Activated CD4-positive, alpha-beta T cell treated with anti-CD3 and anti-CD28 coated beads, Interleukin-2, amount 50 U/mL, for 16 hours (primary cell): ENCODE measurements around the gene CREB3.

Source experiments
- DNase-seq: peaks from one replicate; pipeline ENCODE4 v3.0.0-alpha.2; 2020

Gene CREB3

GRCh38 chr9:35703906-35704672 lies 28.4 kb upstream of the CREB3 start:
- DNase-seq: no peak

DNA sequence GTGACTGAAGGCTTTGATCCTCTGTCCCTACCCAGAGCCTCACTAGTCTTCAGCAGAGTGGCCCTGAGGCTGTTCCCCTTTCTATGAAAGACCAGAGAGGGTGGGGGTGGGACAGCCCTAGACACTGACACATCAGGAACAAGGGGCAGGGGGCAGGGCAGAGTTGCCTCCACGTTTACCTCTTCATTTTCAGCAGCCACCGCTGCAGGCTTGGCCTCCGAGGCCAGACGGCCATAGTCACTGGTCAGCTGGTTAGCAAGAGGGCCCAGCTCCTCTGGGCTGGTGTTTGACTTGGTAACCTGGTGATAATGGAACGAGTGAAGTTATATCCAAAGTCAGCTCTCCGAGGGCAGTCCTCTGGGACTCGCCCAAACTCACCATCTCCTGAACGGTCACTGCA lies 27.1 kb upstream of the CREB3 start:
- no peak for DNase-seq

- no peak for DNase-seq
These were observed 26.5 kb upstream of the CREB3 start for GRCh38 chr9:35705836-35706430.

DNA sequence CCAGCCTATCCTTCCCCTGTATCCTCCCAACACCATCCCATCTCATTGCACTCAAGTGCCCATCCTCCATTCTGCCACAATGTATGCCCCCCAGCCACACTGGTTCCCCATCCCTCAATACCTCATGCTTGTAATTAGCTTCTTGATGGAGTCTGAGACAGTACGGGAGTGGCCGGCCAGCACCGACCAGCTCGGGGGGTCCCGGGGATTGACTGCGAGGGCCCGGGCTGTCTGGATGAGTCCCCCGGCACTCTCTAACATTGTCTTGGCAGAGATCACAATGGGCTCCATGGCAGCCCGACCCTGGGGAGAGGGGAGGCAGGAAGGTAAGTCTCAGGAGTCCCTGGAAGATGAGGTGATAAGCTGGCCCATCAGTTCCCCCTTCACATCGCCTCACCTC lies 25.5 kb upstream of the CREB3 start:
- no peak for DNase-seq

GRCh38 chr9:35708146-35708545 lies 24.3 kb upstream of the CREB3 start:
- no peak for DNase-seq

GRCh38 chr9:35710818-35711500 lies 21.5 kb upstream of the CREB3 start:
- DNase-seq: no peak

GRCh38 chr9:35711501-35712428 lies 20.7 kb upstream of the CREB3 start:
- no peak for DNase-seq

- no peak for DNase-seq
These were observed 19.6 kb upstream of the CREB3 start for GRCh38 chr9:35712762-35713400.

DNA sequence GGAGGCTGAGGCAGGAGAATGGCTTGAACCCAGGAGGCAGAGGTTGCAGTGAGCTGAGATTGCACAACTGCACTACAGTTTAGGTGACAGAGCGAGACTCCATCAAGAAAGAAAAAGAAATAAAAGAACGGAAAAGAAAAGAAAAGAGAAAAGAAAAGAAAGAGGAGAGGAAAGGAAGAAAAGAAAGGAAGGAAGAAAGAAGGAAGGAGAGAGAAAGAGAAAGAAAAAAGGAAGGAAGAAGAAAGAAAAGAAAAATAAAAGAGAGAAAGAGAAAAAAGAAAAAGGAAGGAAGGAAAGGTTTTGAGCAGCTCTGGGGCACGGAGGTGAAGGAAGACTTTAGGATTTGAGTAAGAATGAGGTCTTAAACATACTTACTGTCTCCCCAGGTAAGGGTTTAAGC lies 18.9 kb upstream of the CREB3 start:
- no peak for DNase-seq

- no peak for DNase-seq
These were observed 18.3 kb upstream of the CREB3 start for GRCh38 chr9:35714123-35714522.

DNA sequence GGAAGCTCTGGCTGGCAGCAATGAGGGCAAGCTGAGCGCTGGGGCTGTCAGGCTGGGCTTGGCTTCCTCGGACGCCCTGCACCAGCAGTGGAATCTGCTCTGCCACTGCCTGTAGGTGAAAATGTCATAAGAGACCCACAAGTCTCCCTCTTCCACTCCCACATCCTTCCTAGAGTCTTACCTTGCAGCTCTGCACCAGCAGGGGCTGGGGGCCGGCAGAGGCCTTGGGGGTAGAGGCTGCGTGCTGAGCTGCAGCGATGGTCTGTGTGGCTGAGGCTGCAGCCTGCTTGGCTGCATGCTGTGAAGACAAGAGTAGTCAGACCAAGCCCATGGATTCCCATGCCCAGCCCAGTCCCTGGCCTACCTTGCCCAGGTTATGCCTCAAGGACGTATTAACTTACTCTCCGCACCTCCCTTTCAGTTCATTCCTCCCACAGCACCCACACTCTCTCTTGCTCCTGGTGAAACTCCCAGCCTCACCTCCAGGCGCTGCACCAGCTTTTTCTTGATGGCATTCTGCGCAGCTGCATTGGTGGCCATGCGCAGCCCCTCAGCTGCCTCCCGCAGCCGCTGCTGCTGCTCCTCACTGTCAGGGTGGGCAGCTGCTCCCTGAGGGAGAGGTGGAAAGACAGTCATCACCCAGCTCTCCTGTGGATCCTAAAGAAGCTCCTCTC lies 17.8 kb upstream of the CREB3 start:
- DNase-seq: no peak

DNA sequence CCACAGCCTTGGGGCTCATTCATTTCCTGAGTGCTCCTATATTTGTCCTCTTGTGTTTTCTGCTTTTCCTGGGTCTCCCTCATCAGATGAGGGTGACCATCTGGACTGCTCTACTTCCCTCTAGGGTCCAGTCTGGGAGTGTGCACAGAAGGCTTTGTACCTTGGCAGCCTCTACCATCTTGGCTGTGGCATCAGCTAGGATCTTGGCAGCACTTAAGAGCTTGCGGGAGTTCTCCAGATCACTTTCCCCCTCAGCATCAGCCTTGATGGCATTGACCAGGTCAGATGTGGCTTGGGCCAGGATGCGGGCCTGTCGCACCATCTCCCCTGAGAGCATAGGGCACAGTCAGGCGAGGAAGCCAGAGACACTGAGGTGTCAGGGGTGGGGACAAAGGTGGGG lies 16.2 kb upstream of the CREB3 start:
- DNase-seq: no peak

DNA sequence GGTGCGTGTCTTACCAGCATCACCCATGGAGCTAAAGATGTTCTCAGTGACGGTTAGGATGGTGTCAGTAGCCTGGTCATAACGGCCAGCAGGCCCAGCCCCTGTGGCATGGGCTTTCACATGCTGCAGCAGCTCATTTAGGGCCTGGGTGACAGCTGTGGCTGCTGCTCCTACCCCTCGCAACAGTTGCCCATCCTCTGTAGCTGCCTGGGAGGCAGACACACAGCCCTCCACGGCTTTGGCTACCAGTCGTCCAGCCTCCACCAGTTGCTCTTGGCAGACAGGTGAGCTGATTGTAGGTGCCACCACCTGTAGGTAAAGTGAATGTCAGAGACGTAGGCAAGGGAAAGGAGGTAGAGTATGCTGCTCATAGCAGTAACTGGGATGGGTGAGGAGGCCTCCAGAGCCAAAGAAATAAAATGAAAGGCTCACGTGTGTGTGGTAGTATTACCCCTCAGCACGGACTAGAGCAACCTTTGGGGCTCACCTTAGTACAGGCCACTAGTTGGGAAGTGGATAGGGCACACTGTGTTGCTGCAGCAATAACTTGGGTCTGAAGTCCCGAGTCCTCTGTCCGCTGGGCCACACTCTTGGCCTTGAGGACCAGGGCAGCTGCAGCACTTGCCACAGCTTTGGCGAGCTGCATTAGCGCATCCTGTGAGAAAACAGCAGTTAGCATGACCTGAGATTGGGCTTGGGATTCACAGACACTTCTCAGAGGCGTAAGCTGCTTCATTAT lies 15.2 kb upstream of the CREB3 start:
- DNase-seq: no peak

DNA sequence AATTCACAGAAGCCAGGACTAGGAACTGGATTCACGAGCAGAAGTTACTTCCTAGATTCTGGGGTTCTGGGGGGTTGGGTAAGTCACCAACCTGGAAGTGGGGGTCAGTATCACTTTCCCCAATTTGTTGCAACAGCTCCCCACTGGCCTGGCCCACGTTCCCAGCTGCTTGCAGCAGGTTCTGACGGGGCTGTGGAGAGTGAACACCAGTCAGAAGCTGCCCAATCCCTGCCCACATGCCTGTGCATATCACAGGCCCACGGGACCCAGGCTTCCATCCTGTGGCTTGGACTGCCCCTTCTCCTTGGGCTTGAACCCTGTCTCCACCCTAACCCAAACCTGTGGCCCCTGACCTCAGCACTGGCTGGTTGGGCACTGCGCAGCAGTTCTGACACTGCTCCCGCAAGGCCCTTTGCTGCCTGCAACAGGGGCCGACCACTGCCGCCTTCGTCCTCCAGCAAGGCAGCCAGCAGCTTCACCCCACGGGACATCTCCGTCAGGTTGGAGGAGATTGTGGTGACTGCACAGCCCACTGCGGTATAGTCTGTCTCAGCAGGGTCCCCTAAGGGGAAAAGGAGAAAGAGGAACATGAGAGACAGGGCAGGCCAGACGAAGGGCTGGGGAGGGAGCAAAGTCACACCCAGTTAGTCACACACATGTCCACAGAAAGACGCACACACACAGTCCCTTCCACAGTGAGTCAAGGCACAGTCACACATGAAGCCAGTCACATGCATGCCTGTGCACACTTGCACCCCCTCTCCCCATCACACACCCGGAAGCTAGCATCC lies 13.6 kb upstream of the CREB3 start:
- no peak for DNase-seq

GRCh38 chr9:35719546-35719945 lies 12.9 kb upstream of the CREB3 start:
- no peak for DNase-seq

GRCh38 chr9:35723426-35723825 lies 9.0 kb upstream of the CREB3 start:
- DNase-seq: no peak

DNA sequence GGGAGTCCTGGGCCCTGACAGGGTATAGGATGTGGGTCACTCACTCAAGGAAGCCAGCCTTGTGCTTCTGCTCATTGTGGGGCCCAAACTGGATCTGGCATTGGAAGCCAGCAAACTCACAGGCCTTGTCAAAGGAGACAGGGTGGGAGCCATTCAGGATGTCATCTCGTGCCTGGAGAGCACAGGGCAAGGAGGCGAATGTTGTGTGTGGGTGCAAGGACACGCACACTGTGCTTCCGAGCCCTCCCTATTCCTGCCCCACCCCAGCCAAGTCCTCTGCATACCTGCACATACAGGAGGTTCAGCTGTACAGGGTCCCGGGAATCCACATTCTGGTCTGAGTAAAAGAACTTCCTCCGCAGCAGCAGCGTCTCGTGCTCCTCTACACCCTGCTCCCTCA lies 8.6 kb upstream of the CREB3 start:
- DNase-seq: no peak

DNA sequence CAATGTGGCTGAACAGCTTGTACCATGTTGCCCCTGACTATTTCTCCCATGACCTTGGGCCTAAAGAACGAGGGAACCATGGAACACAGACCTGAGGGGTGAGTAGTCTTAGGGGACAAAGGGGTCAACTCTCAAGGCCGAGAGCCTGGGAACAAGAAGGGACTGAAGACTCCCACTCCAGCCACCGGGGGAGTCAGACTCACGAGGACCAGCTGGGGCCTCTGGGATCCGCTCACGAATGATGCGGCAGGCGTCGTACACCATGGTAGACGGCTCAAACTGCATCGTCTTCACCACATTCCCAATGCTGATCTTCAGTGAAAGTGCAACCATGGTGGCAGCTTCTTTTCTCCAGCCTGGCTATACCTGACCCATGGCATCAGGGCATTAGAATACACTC lies 7.1 kb upstream of the CREB3 start:
- DNase-seq: no peak

DNA sequence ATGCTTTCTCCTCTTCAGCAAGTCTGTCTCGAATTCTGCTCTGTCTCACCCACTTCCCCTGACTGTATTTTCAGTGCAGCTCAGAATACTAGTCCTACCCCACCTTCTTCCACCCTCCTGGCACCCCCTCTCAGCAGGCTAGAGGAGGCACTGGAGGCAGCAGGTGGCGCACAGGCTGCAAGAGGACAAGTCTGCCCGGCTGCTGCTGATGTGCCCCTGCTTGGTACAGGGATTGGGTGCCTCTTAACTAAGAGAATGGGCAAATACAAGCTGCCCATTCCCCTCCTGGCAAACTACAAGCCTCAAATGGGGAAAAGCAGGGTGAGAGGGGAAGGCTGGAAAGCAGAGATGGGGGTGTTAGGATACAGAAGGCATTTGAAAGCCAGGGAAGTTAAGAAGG lies 5.5 kb upstream of the CREB3 start:
- DNase-seq: peak; percentile 43

DNA sequence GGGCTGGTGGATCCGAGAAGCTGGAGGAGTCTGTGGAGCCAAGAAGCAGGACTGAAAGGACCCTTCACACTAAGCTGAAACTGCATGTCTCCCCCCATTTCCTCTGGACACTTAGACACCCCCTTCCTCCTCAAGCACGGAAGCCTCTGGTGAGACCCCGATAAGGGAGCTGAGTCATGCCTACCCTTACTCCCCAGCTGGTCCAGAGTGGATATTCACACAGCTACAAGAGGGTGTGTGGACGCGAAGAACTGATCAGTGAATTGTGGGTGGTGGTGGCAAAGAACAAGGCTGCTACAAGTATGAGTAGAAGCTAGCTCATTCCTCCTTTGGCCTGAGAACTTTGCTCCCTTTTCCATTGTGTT lies 4.8 kb upstream of the CREB3 start:
- DNase-seq: no peak
